ENCODE results near the gene CAMK1. TPM values are rescaled to one million over a fixed set of nuclear protein-coding genes. Genes with fewer than 3 reads are reported as not detected.
"Not testable (repeated sequence)": the region's sequence is repeated elsewhere in the genome, so short reads cannot be mapped to it uniquely, and the experiment has no call there.

The CAMK1 gene
- total RNA-seq, 1 donor from 2014 or later, result 25.4 TPM

- DNase-seq, result no peak
Observed at GRCh38 chr3:9776896-9777693, 7.3 kb upstream of the CAMK1 start.

GRCh38 chr3:9771007-9771406, 1.3 kb upstream of the CAMK1 start:
- not testable (repeated sequence) for DNase-seq

GRCh38 chr3:9770276-9770812, 597 bp upstream of the CAMK1 start:
- peak; percentile 76 for DNase-seq

GRCh38 chr3:9769012-9769411, 735 bp downstream of the CAMK1 start:
- no peak for DNase-seq

- no peak for DNase-seq
Observed at GRCh38 chr3:9768141-9768775, 1.5 kb downstream of the CAMK1 start.

- no peak for DNase-seq
Observed at GRCh38 chr3:9767418-9767817, 2.3 kb downstream of the CAMK1 start.

- DNase-seq, result no peak
Observed at GRCh38 chr3:9765865-9766264, 3.9 kb downstream of the CAMK1 start.

- DNase-seq, result no peak
Observed at GRCh38 chr3:9762871-9763270, 6.9 kb downstream of the CAMK1 start.

GRCh38 chr3:9761919-9762318, 7.8 kb downstream of the CAMK1 start:
- DNase-seq, result no peak

- DNase-seq, result no peak
Observed at GRCh38 chr3:9760779-9761505, 8.8 kb downstream of the CAMK1 start.

GRCh38 chr3:9757427-9757826, 12.3 kb downstream of the CAMK1 start:
- DNase-seq, result no peak

- DNase-seq, result no peak
Observed at GRCh38 chr3:9754678-9755077, 15.1 kb downstream of the CAMK1 start.

GRCh38 chr3:9750556-9751411, 19.0 kb downstream of the CAMK1 start:
- DNase-seq, result no peak

GRCh38 chr3:9749645-9750555, 19.8 kb downstream of the CAMK1 start, which contains the start of gene OGG1:
OGG1 (plus strand) TSS chr3:9749952; CDS start chr3:9750287, 335 bp downstream.
- peak; percentile 99 for DNase-seq

- DNase-seq, result no peak
Observed at GRCh38 chr3:9749296-9749644, 20.5 kb downstream of the CAMK1 start.

GRCh38 chr3:9748031-9748430, 21.7 kb downstream of the CAMK1 start:
- no peak for DNase-seq

GRCh38 chr3:9747267-9747666, 22.5 kb downstream of the CAMK1 start:
- no peak for DNase-seq

- no peak for DNase-seq
Observed at GRCh38 chr3:9746330-9746729, 23.4 kb downstream of the CAMK1 start.

GRCh38 chr3:9745521-9745920, 24.2 kb downstream of the CAMK1 start:
- DNase-seq, result no peak

- no peak for DNase-seq
Observed at GRCh38 chr3:9744162-9744561, 25.6 kb downstream of the CAMK1 start.

GRCh38 chr3:9743548-9743947, 26.2 kb downstream of the CAMK1 start:
- no peak for DNase-seq
